GM12875 (cell line): ENCODE measurements around the gene NDUFV1.
A peak's percentile ranks its signal among the peaks of the same experiment; 100 is the strongest.
"Not testable (repeated sequence)": the region's sequence is repeated elsewhere in the genome, so short reads cannot be mapped to it uniquely, and the experiment has no call there.

ENCODE experiments used
- H3K4me3 ChIP-seq: one replicate; pipeline ENCODE4 v1.5.1; 2011; ENCODE audit warnings: low read depth, low read length, control low read depth
- CTCF ChIP-seq: IDR thresholded peaks from 2 replicates; pipeline ENCODE4 v1.5.1; 2011; ENCODE audit warnings: low read depth, mild to moderate bottlenecking, control low read depth, inconsistent platforms, low read length, moderate library complexity, borderline replicate concordance; ENCODE audit not compliant: insufficient read depth

Gene NDUFV1

DNA sequence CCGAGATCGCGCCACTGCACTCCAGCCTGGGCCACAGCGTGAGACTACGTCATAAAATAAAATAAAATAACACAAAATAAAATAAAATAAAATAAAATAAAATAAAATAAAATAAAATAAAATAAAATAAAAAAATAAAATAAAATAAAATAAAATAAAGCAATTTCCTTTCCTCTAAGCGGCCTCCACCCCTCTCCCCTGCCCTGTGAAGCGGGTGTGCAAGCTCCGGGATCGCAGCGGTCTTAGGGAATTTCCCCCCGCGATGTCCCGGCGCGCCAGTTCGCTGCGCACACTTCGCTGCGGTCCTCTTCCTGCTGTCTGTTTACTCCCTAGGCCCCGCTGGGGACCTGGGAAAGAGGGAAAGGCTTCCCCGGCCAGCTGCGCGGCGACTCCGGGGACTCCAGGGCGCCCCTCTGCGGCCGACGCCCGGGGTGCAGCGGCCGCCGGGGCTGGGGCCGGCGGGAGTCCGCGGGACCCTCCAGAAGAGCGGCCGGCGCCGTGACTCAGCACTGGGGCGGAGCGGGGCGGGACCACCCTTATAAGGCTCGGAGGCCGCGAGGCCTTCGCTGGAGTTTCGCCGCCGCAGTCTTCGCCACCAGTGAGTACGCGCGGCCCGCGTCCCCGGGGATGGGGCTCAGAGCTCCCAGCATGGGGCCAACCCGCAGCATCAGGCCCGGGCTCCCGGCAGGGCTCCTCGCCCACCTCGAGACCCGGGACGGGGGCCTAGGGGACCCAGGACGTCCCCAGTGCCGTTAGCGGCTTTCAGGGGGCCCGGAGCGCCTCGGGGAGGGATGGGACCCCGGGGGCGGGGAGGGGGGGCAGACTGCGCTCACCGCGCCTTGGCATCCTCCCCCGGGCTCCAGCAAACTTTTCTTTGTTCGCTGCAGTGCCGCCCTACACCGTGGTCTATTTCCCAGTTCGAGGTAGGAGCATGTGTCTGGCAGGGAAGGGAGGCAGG lies 23.2 kb upstream of the NDUFV1 start, which contains the start of gene GSTP1:
GSTP1 (plus strand) TSS at position 566 of the 958 bp plus-strand sequence; CDS start at position 598, 32 bp downstream.
- peak; percentile 77 for TF ChIP-seq CTCF
- H3K4me3 ChIP-seq: peak within 1 kb of the TSS; percentile 70

GRCh38 chr11:67584205-67584880 lies 22.4 kb upstream of the NDUFV1 start:
- H3K4me3 ChIP-seq: peak overlapping the region; percentile 70
- no peak for TF ChIP-seq CTCF

- TF ChIP-seq CTCF: no peak
- H3K4me3 ChIP-seq: peak overlapping the region; percentile 70
Measured at GRCh38 chr11:67584881-67585873, 21.6 kb upstream of the NDUFV1 start.

DNA sequence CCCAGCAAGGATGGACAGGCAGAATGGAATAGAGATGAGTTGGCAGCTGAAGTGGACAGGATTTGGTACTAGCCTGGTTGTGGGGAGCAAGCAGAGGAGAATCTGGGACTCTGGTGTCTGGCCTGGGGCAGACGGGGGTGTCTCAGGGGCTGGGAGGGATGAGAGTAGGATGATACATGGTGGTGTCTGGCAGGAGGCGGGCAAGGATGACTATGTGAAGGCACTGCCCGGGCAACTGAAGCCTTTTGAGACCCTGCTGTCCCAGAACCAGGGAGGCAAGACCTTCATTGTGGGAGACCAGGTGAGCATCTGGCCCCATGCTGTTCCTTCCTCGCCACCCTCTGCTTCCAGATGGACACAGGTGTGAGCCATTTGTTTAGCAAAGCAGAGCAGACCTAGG lies 20.8 kb upstream of the NDUFV1 start:
- H3K4me3 ChIP-seq: no peak overlapping the region
- no peak for TF ChIP-seq CTCF

- no peak for TF ChIP-seq CTCF
- no peak overlapping the region for H3K4me3 ChIP-seq
Measured at GRCh38 chr11:67586568-67587250, 20.0 kb upstream of the NDUFV1 start.

DNA sequence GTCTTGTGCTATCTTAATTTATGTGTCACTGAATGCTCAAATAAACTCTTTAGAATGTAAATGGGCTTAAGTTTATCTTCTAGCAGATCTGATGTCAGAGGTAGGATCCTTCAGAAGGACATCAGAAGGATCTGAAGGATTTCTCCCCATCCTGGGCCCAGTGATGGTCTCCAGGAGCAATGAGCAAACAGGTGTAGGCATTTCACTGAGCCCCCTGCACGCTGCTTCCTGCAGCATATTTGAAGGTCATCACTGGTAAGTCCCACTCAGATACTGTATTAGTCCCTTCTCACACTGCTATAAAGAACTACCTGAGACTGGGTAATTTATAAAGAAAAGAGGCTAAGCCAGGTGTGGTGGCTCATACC lies 18.6 kb upstream of the NDUFV1 start:
- TF ChIP-seq CTCF: no peak
- H3K4me3 ChIP-seq: no peak overlapping the region

GRCh38 chr11:67588899-67589415 lies 17.8 kb upstream of the NDUFV1 start:
- H3K4me3 ChIP-seq: not testable (repeated sequence)
